Natural killer cell (primary cell): ENCODE data around the gene ELMO1. TPM values are rescaled to one million over a fixed set of nuclear protein-coding genes. Genes with fewer than 3 reads are reported as not detected.

Experiments
- ATAC-seq, 3 donors: fragments of 150-1000 bp in 2 of 3; fragments of 200-7000 bp in 1 of 3; cut with Tn5 transposase; 1 replicate in 1 of 3; 2 replicates in 2 of 3; pipeline ENCODE4 v1.10.0; 2021; ENCODE audit warnings: mild to moderate bottlenecking in 2 of 3, moderate library complexity in 2 of 3
- DNase-seq, 2 donors: peaks; one replicate each; pipeline versions ENCODE4 v3.0.0 to v3.0.0-alpha.2; 2013 to 2021; ENCODE audit warnings: mixed read lengths in 1 of 2
- H3K27ac ChIP-seq: one replicate; pipeline ENCODE4 v1.5.1; 2013; ENCODE audit warnings: mild to moderate bottlenecking, low read length
- H3K27me3 ChIP-seq: one replicate; pipeline ENCODE4 v1.6.1; 2013; ENCODE audit warnings: low read length; ENCODE audit not compliant: control insufficient read depth, insufficient read depth
- H3K36me3 ChIP-seq: one replicate; pipeline ENCODE4 v1.6.1; 2013; ENCODE audit warnings: low read length; ENCODE audit not compliant: control insufficient read depth, insufficient read depth
- H3K4me1 ChIP-seq: one replicate; pipeline ENCODE4 v1.6.1; 2013; ENCODE audit warnings: low read length; ENCODE audit not compliant: control insufficient read depth, insufficient read depth
- H3K4me3 ChIP-seq: one replicate; pipeline ENCODE4 v1.5.1; 2013; ENCODE audit warnings: low read length
- H3K9me3 ChIP-seq: one replicate; pipeline ENCODE4 v1.6.1; 2013; ENCODE audit warnings: low read length; ENCODE audit not compliant: control insufficient read depth, insufficient read depth
- H3K27ac Mint-ChIP-seq, 2 donors: one replicate each; pipeline ENCODE4 v1.8.0; 2022; ENCODE audit warnings: mild to moderate bottlenecking in 2 of 2, mixed read lengths in 2 of 2, moderate library complexity in 1 of 2
- H3K27me3 Mint-ChIP-seq, 2 donors: one replicate each; pipeline ENCODE4 v1.8.0; 2022; ENCODE audit warnings: low read depth in 2 of 2, mixed read lengths in 2 of 2
- H3K36me3 Mint-ChIP-seq: one replicate; pipeline ENCODE4 v1.8.0; 2022; ENCODE audit warnings: mixed read lengths
- H3K4me1 Mint-ChIP-seq, 2 donors: one replicate each; pipeline ENCODE4 v1.8.0; 2022; ENCODE audit warnings: mixed read lengths in 2 of 2
- H3K4me3 Mint-ChIP-seq: one replicate; pipeline ENCODE4 v1.8.0; 2022; ENCODE audit warnings: mild to moderate bottlenecking, moderate library complexity, mixed read lengths
- H3K9me3 Mint-ChIP-seq, 2 donors: one replicate each; pipeline ENCODE4 v1.8.0; 2022; ENCODE audit warnings: mixed read lengths in 2 of 2
- WGBS: methylation state at CpG from one replicate; pipeline ENCODE4 v1.1.7; 2013; ENCODE audit warnings: missing lambda C conversion rate; ENCODE audit not compliant: insufficient coverage; 5-methylcytosine and 5-hydroxymethylcytosine counted together
- intact Hi-C: fragments of 100-400 bp; cut with micrococcal nuclease; formaldehyde crosslinking; loops from one replicate; pipeline ENCODE4 v1.14.2; 2022
- total RNA-seq, 4 donors: library from RNA; stranded (reverse); fragments of 120-200 nt in 1 of 4; gene quantifications; one replicate each; pipeline versions ENCODE4 v1.2.3 to v1.2.4, GENCODE V29; 2013 to 2022
- TF ChIP-seq, protein P1 (sequence below): fragments of 200-600 bp; IDR thresholded peaks from one replicate; pipeline ENCODE4 v1.8.0; 2022; ENCODE audit warnings: antibody characterized with exemption

ELMO1 gene
- total RNA-seq, 3 donors from 2014 or later (not counting 1 experiment from before 2014, with no cell fraction given) = 127 to 147 (median 130) TPM

- intact Hi-C loops = loop anchor here (10.0 kb wide), 2 partner anchors 222 to 402 kb away; no protein-coding TSS in a partner anchor
- no peaks in the 10 kb centered on the region for H3K9me3 Mint-ChIP-seq
- H3K4me1 Mint-ChIP-seq = peaks cover 5 to 6% of the 10 kb centered on the region in 2 donors
These were observed 261.9 kb downstream of the ELMO1 start for GRCh38 chr7:37186753-37187152.

DNA sequence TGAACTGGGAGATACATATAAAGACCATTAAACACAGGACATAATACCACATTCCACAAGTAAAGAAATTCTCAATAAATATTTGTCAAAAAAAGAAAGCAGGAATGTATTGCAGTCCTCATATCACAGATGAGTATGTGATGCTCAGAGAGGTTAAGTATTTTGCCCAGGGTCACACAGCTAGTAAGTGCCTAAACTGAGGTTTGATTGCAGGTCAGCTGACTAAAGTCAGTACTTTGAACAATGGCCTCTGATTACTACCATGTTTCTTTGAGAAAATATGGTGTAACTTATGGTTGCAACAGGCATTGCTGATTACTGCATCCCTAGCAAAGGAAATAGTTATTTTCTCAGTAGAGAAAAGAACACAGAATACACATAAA lies 267.1 kb downstream of the ELMO1 start:
- TF ChIP-seq, protein P1, sequence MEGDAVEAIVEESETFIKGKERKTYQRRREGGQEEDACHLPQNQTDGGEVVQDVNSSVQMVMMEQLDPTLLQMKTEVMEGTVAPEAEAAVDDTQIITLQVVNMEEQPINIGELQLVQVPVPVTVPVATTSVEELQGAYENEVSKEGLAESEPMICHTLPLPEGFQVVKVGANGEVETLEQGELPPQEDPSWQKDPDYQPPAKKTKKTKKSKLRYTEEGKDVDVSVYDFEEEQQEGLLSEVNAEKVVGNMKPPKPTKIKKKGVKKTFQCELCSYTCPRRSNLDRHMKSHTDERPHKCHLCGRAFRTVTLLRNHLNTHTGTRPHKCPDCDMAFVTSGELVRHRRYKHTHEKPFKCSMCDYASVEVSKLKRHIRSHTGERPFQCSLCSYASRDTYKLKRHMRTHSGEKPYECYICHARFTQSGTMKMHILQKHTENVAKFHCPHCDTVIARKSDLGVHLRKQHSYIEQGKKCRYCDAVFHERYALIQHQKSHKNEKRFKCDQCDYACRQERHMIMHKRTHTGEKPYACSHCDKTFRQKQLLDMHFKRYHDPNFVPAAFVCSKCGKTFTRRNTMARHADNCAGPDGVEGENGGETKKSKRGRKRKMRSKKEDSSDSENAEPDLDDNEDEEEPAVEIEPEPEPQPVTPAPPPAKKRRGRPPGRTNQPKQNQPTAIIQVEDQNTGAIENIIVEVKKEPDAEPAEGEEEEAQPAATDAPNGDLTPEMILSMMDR = no peak
- no peaks in the 10 kb centered on the region for H3K27me3 ChIP-seq
- no peak overlapping the region for H3K27ac ChIP-seq
- Mint-ChIP-seq H3K36me3 (no peaks in the 10 kb centered on the region), H3K9me3 (no peaks in the 10 kb centered on the region), H3K27me3 (no peaks in the 10 kb centered on the region), H3K27ac (no peak overlapping the region), H3K4me3 (no peak overlapping the region), H3K4me1 (peaks cover 15 to 25% of the 10 kb centered on the region in 2 donors)
- peaks cover 9% of the 10 kb centered on the region for H3K36me3 ChIP-seq
- DNase-seq = no peak
- no peak overlapping the region for H3K4me3 ChIP-seq
- ATAC-seq = peak in 1 of 3 donors; percentile 23
- intact Hi-C loops = loop anchor here (5.0 to 10.0 kb wide), 3 partner anchors 217 to 499 kb away; no protein-coding TSS in a partner anchor
- H3K9me3 ChIP-seq = no peaks in the 10 kb centered on the region
- H3K4me1 ChIP-seq = peaks cover 6% of the 10 kb centered on the region

More at GRCh38 chr7:37186753-37187152, 261.9 kb downstream of the ELMO1 start:
- Mint-ChIP-seq H3K27me3 (no peaks in the 10 kb centered on the region), H3K27ac (no peak overlapping the region), H3K36me3 (no peaks in the 10 kb centered on the region), H3K4me3 (no peak overlapping the region)
- Histone ChIP-seq H3K4me3 (no peak overlapping the region), H3K27ac (no peak overlapping the region), H3K9me3 (no peaks in the 10 kb centered on the region), H3K4me1 (peaks cover 6% of the 10 kb centered on the region), H3K27me3 (no peaks in the 10 kb centered on the region), H3K36me3 (peaks cover 8% of the 10 kb centered on the region)
- TF ChIP-seq, protein P1 = no peak
- WGBS = no CpG with 5 or more reads among the region's 1 CpG
- no peak for ATAC-seq
- DNase-seq = no peak

DNA sequence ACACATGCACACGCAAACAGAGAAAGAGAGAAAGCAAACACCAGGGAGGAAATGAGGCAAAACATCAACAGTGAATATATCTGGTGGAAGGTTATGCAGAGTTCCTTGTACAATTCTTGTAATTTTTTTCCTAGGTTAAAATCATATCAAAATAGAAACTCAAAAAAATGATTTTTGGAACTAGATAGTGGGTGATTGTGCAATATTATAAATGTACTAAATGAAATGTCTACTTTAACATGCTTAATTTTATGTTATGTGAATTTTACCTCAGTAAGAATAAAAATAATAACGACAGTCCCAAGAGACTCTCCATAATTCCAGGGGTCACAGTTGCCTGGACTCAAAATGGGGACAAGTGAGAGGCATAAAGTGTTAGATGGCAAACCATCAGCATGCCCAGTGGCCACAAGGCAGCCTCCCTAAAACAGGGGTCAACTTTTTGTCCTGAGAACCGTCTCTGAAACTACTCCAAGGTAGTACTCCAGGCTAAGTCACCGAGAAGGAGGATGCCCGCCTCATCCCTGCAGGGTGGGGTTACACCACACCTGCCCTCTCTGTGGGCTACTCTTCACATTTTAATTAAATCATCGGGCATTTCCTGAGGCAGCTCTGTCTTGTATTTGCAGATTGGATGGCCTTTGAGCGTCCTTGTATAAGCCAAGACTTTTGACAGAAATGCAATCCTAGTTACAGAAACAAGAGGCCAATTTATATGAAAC lies 267.7 kb downstream of the ELMO1 start:
- Mint-ChIP-seq H3K9me3 (no peaks in the 10 kb centered on the region), H3K4me1 (peaks cover 19 to 30% of the 10 kb centered on the region in 2 donors), H3K27me3 (no peaks in the 10 kb centered on the region), H3K36me3 (no peaks in the 10 kb centered on the region), H3K4me3 (no peak overlapping the region), H3K27ac (no peak overlapping the region)
- H3K27ac ChIP-seq = no peak overlapping the region
- H3K9me3 ChIP-seq = no peaks in the 10 kb centered on the region
- DNase-seq (no peak), ATAC-seq (no peak)
- TF ChIP-seq, protein P1 = no peak
- intact Hi-C loops = loop anchor here (5.0 to 10.0 kb wide), 3 partner anchors 216 to 499 kb away; no protein-coding TSS in a partner anchor
- WGBS = 87% methylated on average over 5 of the region's 7 CpGs
- peaks cover 6% of the 10 kb centered on the region for H3K4me1 ChIP-seq
- peaks cover 9% of the 10 kb centered on the region for H3K36me3 ChIP-seq
- no peaks in the 10 kb centered on the region for H3K27me3 ChIP-seq
- no peak overlapping the region for H3K4me3 ChIP-seq
